T follicular helper cell (primary cell): ENCODE data around the gene ERICH6B.

Experiments
- DNase-seq: peaks from one replicate; pipeline ENCODE4 v3.0.0-alpha.2; 2020; ENCODE audit warnings: low read depth

The ERICH6B gene

GRCh38 chr13:45601680-45602079, 13.9 kb downstream of the ERICH6B start:
- DNase-seq, result no peak

DNA sequence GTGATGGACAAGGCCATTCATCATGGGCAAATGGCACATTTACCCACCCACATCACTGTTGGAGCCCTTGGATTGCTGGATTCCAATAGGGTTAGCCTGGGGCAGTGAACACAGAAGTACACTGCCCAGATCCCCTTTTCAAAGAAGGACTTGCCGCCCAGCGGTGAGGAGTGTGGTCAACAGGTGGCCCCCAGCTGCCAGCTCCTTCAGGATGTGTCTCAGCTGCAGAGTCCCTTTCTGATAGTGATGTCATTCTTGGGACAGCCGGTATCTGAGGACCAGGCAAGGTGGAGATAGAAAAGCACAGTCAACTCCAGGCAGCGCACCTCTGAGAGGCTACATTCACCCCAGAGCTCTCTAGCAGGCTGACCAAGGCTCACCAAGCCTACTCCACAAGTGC, 16.9 kb downstream of the ERICH6B start:
- no peak for DNase-seq

GRCh38 chr13:45596800-45597475, 18.6 kb downstream of the ERICH6B start:
- no peak for DNase-seq

- DNase-seq, result no peak
Measured at GRCh38 chr13:45595965-45596364, 19.6 kb downstream of the ERICH6B start.

DNA sequence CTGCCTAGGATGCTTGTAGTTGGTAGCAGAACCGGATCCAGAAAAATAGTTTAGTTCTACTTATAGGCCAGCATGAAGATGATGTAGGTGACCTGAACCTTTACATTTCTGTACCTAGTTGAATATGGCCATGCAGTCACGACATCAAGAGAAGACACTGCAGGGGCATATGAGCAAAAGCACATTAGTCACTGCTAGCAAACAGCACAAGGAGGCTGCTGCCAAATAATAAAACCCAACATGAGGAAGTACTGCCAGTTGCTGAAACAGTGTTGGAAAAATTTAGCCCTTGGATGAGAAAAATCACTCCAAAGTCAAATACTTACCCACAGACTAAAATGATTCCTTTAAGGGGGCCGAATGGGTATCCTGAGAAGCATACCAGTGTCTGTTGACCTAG, 20.8 kb downstream of the ERICH6B start:
- DNase-seq, result no peak

DNA sequence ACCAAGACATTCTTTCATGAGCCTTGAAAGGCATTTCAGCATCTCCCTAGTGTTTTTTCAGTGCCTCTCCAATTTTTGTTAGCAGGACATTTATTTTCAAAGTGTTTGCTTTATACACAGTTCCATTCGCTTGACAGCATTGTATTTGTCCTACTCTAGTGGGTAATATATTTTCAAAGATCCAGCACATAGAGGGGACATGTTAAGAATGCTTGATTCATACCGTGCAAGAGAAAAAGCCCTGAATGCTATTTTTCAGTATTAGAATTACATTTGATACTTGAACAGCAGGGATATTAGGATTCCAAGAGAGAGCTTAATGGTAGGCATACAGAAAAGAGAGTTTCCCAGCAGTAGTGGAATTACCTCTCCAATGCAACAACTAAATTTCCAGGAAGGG, 21.3 kb downstream of the ERICH6B start:
- DNase-seq, result no peak

DNA sequence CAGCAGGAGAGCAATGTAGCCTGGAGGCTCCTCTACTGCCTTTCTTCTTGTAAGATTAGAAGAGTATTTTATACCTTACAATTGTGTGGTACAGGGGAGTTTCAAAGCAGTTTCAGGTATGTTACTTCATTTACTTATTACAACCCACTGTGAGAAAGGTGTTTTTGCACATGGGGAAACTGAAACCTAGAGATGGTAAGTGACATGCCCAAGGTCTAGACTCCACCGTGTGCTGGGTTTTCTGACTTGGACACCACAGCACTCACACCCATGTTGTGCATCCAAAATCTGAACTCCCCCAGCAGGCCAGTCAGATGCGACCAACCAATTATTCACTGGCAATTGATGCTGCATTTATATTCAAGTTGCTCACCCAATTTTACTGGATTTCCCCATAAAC, 22.8 kb downstream of the ERICH6B start:
- DNase-seq, result no peak

DNA sequence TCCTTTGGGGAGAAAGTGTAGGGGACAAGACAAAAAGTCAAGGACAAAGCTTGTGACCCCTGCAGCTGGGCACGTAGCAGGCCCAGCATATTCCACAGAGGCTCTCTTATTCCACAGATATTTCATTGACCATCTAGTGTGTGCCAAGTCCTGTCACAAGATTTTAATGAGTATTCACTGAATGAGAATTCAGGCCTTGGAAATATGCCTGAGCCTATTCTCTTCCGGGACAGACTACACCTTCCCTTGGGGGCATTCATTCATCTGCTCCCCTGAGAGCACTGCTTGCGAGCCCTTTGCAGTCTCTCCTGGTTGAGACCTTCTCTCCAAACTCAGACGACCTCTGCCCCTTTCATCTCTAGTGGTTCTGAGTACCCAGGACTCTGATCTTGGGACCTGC, 25.5 kb downstream of the ERICH6B start:
- no peak for DNase-seq

- DNase-seq, result no peak
Measured at GRCh38 chr13:45587897-45588296, 27.6 kb downstream of the ERICH6B start.

DNA sequence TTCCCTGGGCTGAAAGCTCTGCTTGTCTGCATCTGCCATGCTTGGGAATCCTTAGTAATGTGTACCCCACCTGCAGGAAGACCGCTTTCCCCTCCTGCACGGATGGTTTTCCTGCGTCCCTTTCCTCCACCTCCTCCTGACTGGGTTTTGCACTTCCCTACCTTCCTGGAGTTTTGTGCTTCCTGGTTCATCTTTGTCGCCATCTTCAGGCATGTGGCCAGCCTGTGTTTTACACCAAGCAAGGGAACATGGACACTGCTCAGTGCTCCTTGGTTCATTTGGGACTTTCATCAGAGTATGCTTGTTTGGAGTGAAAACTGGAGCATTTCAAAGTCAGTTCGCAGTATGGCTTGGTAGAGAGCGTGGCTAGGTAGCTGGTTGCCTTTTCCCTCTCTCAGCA, 30.7 kb downstream of the ERICH6B start:
- DNase-seq, result no peak

DNA sequence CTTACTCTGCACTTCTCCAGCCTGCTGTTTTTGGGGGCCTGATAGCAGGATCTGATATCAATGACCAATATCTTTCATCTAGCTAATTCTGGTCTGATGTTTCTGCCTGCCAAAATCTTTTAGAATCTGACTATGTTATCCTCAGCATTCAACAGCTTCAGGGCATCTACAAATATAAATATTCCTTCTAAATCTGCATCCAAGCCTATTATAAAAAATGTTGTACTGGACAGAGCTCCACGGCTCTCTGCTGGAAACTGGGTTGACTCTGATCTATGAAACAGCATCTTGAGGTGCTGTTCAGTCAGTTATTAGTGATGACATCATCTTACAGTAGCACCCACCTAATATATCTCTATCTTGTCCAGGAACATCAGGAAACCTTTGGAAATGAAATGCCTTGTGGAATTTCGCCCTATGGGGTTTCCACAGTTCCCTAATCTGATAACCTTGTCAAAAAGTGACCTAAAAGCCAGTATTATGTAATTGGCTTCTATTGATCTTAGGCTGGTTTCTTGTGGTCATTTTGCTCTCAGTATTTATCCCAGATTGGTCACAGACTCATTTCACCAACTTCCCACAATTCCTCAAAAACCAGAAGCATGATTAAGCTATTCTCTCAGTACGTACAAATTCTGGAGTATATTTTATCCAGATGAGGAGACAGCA, 33.0 kb downstream of the ERICH6B start:
- no peak for DNase-seq

- no peak for DNase-seq
Measured at GRCh38 chr13:45576466-45576865, 39.1 kb downstream of the ERICH6B start.

DNA sequence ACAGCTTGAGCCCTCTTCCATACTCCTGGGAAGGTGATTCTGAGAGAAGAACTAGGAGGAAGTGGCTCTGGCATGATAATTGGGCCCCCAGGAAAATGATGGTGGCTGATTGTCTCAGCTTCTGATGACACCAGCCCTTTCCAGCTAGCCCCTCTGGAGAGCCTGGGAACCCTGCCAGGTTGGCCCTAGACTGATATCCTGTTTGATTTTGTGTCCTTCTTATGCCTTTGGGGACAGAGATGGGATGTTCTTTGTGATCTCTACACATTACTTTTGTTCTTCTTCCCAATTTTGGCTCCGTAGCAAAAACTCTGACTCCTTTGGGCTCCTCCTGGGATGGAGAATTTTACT, 39.7 kb downstream of the ERICH6B start:
- DNase-seq, result no peak

DNA sequence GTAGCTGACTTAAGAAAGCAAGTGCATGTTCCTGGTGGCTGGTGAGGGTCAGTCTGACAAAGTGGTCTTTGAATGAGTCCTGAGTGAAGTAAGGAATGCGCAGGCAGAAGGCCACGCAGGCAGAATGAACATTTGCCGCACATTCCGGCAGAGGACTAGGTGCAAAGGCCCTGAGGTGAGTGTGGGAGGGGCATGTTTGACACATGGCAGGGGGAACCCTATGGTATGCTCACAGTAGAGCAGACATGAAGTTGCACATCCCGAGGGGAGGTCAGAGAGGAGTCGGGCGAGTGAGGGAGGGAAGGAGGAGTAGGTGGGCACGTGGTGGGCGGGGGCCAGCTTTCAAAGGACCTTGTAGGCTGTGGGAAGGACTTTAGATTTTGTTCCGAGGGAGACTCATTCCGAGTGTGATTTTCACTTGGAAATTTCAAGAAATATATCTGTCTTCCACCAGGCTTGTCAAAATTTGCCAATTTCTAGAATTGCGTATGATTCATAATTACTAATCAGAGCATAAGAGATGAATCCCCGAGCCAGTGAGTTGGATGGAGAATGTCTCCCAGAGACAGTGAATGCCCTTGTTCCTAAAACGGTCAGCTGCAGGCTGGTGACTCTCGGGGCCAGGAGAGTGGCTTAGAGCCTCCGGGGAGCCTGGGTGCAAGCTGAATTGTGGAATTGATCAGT, 40.3 kb downstream of the ERICH6B start:
- DNase-seq, result no peak

- no peak for DNase-seq
Measured at GRCh38 chr13:45565331-45565730, 50.2 kb downstream of the ERICH6B start.

- DNase-seq, result no peak
Measured at GRCh38 chr13:45564133-45564776, 51.3 kb downstream of the ERICH6B start.

- no peak for DNase-seq
Measured at GRCh38 chr13:45554604-45555109, 60.9 kb downstream of the ERICH6B start.

- no peak for DNase-seq
Measured at GRCh38 chr13:45548281-45548680, 67.3 kb downstream of the ERICH6B start.

- DNase-seq, result no peak
Measured at GRCh38 chr13:45546410-45546765, 69.2 kb downstream of the ERICH6B start.

DNA sequence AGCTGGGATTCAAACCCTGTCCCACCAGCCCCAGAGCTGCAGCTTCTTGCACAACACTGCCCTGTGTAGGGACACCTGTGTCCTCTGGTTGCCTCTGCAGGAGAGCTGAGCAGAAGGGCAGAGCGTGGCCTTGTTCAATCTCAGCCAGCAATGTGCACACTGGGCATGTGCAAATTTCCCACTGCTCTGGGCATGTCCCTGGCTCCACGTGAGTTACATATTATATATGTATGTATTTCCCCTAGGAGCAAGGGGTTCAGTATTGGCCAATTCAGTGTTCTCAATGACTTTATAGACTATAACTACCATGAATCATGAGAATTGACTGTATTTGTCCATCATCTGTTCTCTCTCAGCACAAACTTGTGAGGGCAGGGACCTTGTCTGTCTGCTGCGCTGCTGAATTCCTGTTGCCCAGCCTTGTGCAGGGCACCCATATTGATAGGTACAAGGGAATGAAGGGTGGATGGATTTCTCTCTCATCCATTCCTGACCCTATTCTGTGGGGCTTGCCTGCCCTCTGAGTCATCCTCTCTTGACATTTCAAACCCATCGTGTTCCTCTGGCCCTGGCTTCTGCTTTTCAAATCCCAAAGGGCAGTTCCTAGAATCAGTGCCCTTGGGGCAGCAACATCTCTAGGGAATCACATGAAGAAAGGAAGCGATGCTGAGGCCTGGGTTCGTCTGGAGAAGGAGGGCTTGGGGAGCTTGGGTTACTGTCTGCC, 69.7 kb downstream of the ERICH6B start:
- no peak for DNase-seq

GRCh38 chr13:45544520-45544919, 71.0 kb downstream of the ERICH6B start:
- no peak for DNase-seq

DNA sequence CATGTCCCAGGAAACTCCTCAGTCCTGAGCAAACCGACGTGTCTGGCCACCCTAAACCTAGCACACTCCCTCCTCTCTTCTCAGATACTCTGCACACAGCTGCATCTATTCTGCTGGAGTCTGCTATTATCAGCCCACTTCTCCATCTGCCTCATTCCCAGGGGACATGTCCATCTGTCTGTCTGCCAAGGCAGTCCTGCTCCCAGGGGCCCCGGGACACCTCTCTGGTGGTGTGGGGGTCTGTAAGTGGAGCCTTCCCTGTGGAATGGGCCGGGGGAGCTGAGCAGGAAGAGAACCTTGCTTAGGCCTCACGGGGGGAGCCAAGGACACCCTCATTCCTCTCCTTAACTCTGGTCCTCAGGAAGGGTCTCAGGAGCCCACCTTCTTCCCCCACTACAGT, 72.7 kb downstream of the ERICH6B start:
- DNase-seq, result no peak
